ENCODE data around the gene HYAL1.

Gene HYAL1

GRCh38 chr3:50303013-50303815, at the start of gene HYAL1:
HYAL1 (minus strand) TSS chr3:50303574; CDS start chr3:50302956, 618 bp downstream.
- DNase-seq: no peak

- no peak for DNase-seq
Measured at GRCh38 chr3:50352781-50353180, 49.4 kb upstream of the HYAL1 start.

- no peak for DNase-seq
Measured at GRCh38 chr3:50351323-50351697, 47.9 kb upstream of the HYAL1 start.

GRCh38 chr3:50350527-50351322, 47.4 kb upstream of the HYAL1 start, which contains the start of the genes CYB561D2 and NPRL2:
CYB561D2 (plus strand) TSS chr3:50350862; CDS start chr3:50351434, 572 bp downstream.
NPRL2 (minus strand) TSS chr3:50350775; CDS start chr3:50350652, 123 bp downstream.
- DNase-seq: peak; percentile 98 to 99

GRCh38 chr3:50350213-50350526, 46.8 kb upstream of the HYAL1 start:
- no peak for DNase-seq

- DNase-seq: peak; percentile 84 to 88
Measured at GRCh38 chr3:50347187-50347813, 43.9 kb upstream of the HYAL1 start.

GRCh38 chr3:50345586-50346234, 42.3 kb upstream of the HYAL1 start, which contains the start of gene ZMYND10:
ZMYND10 (minus strand) TSS chr3:50345732; CDS start chr3:50345579, 153 bp downstream.
- peak; percentile 76 to 79 for DNase-seq

- DNase-seq: no peak
Measured at GRCh38 chr3:50345008-50345407, 41.6 kb upstream of the HYAL1 start.

GRCh38 chr3:50342813-50343633, 39.6 kb upstream of the HYAL1 start:
- DNase-seq: no peak

GRCh38 chr3:50341996-50342650, 38.7 kb upstream of the HYAL1 start:
- DNase-seq: no peak

- DNase-seq: no peak
Measured at GRCh38 chr3:50341537-50341936, 38.2 kb upstream of the HYAL1 start.

- DNase-seq: peak; percentile 63 to 80
Measured at GRCh38 chr3:50340448-50341329, 37.3 kb upstream of the HYAL1 start, which contains the start of gene RASSF1. RASSF1 (minus strand) TSS chr3:50340836; CDS start chr3:50340805, 31 bp downstream.

- no peak for DNase-seq
Measured at GRCh38 chr3:50340147-50340447, 36.7 kb upstream of the HYAL1 start.

- DNase-seq: no peak
Measured at GRCh38 chr3:50339485-50340146, 36.2 kb upstream of the HYAL1 start.

- DNase-seq: no peak
Measured at GRCh38 chr3:50338965-50339364, 35.6 kb upstream of the HYAL1 start.

- peak; percentile 95 to 96 for DNase-seq
Measured at GRCh38 chr3:50337175-50337861, 33.9 kb upstream of the HYAL1 start.

- no peak for DNase-seq
Measured at GRCh38 chr3:50336452-50337174, 33.2 kb upstream of the HYAL1 start.

- no peak for DNase-seq
Measured at GRCh38 chr3:50334339-50335075, 31.1 kb upstream of the HYAL1 start.

All from CD4-positive, alpha-beta T cell treated with Interferon alpha-2 for 1 hour (primary cell).